Calu3 (cell line): ENCODE measurements around the gene DPP6. TPM values are rescaled to one million over a fixed set of nuclear protein-coding genes. Genes with fewer than 3 reads are reported as not detected.

Source experiments
- BruUV-seq: library from RNA; stranded (reverse); fragments of 400-500 nt; replicated peaks from 2 replicates; lab custom pipeline; 2021; lab: Mats Ljungman, UMichigan
- CTCF ChIA-PET: fragments of 300-600 bp; sonication (Branson Sonifier 250); formaldehyde crosslinking; loops from one replicate; lab custom pipeline; 2022; ENCODE audit warnings: antibody characterized with exemption; lab: Charles Lee
- DNase-seq: peaks from one replicate; pipeline ENCODE4 v3.0.0; 2022
- H3K27ac Mint-ChIP-seq: one replicate; pipeline ENCODE4 v1.8.0; 2022; ENCODE audit warnings: mixed read lengths; ENCODE audit not compliant: unreplicated experiment
- H3K27me3 Mint-ChIP-seq: one replicate; pipeline ENCODE4 v1.8.0; 2022; ENCODE audit warnings: mixed read lengths; ENCODE audit not compliant: unreplicated experiment
- H3K36me3 Mint-ChIP-seq: one replicate; pipeline ENCODE4 v1.8.0; 2022; ENCODE audit warnings: mild to moderate bottlenecking, moderate library complexity, mixed read lengths; ENCODE audit not compliant: insufficient read depth, unreplicated experiment
- H3K4me1 Mint-ChIP-seq: one replicate; pipeline ENCODE4 v1.8.0; 2022; ENCODE audit warnings: mild to moderate bottlenecking, low read depth, mixed read lengths; ENCODE audit not compliant: unreplicated experiment
- H3K4me3 Mint-ChIP-seq: one replicate; pipeline ENCODE4 v1.8.0; 2022; ENCODE audit warnings: mild to moderate bottlenecking, low read depth, moderate library complexity, mixed read lengths; ENCODE audit not compliant: unreplicated experiment
- H3K9me3 Mint-ChIP-seq: one replicate; pipeline ENCODE4 v1.8.0; 2022; ENCODE audit warnings: low read depth, mixed read lengths; ENCODE audit not compliant: unreplicated experiment
- intact Hi-C: fragments of 100-400 bp; cut with micrococcal nuclease; formaldehyde crosslinking; loops from one replicate; pipeline ENCODE4 v1.10.0; 2022; ENCODE audit not compliant: unreplicated experiment
- total RNA-seq: library from RNA; stranded (reverse); gene quantifications from 2 replicates; pipeline ENCODE4 v1.2.3, GENCODE V29; 2022
- TF ChIP-seq, protein P1 (sequence below): fragments of 200-600 bp; IDR thresholded peaks from one replicate; pipeline ENCODE4 v1.8.0; 2022; ENCODE audit warnings: antibody characterized with exemption; ENCODE audit not compliant: unreplicated experiment

The DPP6 gene
- total RNA-seq, 1 experiment from 2014 or later = not detected

DNA sequence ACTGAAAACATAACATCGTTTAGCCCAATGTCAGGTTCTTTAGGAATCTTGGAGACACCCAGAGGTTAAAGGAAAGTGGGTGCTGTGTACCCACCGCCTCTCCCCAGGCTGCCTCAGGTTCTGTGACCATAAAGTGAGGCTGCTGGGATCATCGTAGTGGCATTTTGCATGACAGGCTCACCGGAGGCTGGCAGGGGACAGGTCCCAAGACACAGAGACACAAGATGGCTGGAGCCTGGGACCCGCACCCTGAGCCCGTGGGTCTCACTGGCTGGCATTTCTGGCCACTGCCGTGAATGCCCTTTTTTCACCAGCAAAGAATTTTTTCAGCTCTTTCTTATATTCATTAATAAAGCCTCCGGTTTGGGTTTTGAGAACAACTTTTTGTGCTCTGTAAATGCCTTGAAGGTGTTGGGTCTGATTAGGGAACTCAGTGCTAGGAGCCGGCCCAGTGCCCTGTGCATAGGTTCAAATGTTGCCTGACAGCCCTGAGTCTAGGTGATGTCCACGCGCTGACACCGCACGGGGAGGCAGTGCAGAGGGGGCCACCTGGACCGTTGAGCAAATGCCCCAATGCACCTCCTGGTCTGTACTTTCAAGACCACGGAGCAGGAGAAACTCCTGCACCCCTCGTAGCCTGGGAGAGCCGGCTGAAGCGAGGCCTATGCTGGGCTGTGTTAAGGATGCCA is 820.8 kb downstream of the DPP6 start:
- CTCF ChIA-PET = no interaction called here
- no peaks in the 10 kb centered on the region for H3K4me1 Mint-ChIP-seq
- intact Hi-C loops = no loop called here
- no peaks in the 10 kb centered on the region for H3K36me3 Mint-ChIP-seq
- no peak overlapping the region for H3K4me3 Mint-ChIP-seq
- no peak overlapping the region for H3K27ac Mint-ChIP-seq
- TF ChIP-seq, protein P1, sequence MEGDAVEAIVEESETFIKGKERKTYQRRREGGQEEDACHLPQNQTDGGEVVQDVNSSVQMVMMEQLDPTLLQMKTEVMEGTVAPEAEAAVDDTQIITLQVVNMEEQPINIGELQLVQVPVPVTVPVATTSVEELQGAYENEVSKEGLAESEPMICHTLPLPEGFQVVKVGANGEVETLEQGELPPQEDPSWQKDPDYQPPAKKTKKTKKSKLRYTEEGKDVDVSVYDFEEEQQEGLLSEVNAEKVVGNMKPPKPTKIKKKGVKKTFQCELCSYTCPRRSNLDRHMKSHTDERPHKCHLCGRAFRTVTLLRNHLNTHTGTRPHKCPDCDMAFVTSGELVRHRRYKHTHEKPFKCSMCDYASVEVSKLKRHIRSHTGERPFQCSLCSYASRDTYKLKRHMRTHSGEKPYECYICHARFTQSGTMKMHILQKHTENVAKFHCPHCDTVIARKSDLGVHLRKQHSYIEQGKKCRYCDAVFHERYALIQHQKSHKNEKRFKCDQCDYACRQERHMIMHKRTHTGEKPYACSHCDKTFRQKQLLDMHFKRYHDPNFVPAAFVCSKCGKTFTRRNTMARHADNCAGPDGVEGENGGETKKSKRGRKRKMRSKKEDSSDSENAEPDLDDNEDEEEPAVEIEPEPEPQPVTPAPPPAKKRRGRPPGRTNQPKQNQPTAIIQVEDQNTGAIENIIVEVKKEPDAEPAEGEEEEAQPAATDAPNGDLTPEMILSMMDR = no peak
- no TSS peak for BruUV-seq
- peaks cover 5% of the 10 kb centered on the region for H3K9me3 Mint-ChIP-seq
- peaks cover 36% of the 10 kb centered on the region for H3K27me3 Mint-ChIP-seq
- DNase-seq = no peak

DNA sequence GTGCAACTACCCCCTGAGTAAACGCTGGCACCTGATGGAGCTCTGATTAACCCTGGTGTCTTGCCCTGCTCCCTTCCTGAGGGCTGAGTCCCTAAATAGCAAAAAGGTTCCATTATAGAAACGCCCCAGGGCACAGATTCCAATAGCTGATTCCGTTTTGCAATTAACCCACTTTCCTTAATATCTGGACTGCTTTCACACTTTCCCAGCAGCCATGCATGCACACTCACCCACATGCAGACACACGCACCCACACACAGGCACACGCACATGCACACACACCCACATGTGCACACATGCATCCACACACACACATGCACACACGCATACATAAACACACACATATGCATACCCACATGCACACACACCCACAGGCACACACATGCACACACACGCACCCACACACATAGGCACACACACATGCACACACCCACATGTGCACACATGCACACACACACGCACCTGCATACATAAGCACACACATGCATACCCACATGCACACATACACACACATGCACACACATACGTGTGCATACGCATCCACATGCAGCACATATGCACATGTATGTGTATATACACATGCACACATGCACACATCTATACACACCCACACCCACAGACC is 821.4 kb downstream of the DPP6 start:
- CTCF ChIA-PET = no interaction called here
- H3K27me3 Mint-ChIP-seq = peaks cover 31% of the 10 kb centered on the region
- no peaks in the 10 kb centered on the region for H3K4me1 Mint-ChIP-seq
- intact Hi-C loops = no loop called here
- H3K27ac Mint-ChIP-seq = no peak overlapping the region
- DNase-seq = no peak
- TF ChIP-seq, protein P1 = no peak
- no peak overlapping the region for H3K4me3 Mint-ChIP-seq
- peaks cover 5% of the 10 kb centered on the region for H3K9me3 Mint-ChIP-seq
- no peaks in the 10 kb centered on the region for H3K36me3 Mint-ChIP-seq
- BruUV-seq = no TSS peak

DNA sequence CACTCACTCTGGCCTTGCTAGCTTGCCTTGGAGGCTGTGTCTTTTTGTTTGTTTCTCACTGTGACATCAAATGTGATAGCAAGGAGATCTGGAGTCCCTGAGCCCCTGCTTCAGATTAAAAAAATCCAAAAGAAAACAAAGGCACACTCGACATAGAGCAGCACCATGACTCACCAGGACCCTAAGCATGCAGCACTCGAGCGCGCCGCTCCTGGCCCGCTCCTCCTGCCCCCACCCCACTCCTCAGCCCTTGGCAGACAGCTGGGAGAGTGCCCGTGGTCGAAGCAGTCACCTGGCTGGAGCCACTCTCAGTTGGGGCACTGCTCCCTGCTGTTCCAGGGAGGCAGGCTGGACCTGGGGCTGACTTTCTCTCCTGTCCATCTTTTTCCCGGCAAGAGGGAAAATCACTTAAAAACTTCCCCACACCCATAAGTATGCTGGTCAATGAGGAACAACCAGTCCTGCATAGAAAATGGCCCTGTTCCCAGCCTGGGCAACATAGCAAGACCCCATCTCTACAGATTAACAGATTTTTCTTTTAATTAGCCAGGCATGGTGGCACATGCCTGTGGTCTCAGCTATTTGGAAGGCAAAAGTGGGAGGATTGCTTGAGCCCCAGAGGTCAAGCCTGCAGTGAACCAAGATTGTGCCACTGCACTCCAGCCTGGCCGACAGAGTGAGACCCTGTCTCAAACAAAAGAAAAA is 822.4 kb downstream of the DPP6 start:
- CTCF ChIA-PET = no interaction called here
- Mint-ChIP-seq H3K27ac (no peak overlapping the region), H3K4me1 (no peaks in the 10 kb centered on the region), H3K4me3 (no peak overlapping the region), H3K27me3 (peaks cover 23% of the 10 kb centered on the region), H3K36me3 (no peaks in the 10 kb centered on the region), H3K9me3 (peaks cover 5% of the 10 kb centered on the region)
- no TSS peak for BruUV-seq
- DNase-seq = no peak
- TF ChIP-seq, protein P1 = no peak
- intact Hi-C loops = no loop called here

DNA sequence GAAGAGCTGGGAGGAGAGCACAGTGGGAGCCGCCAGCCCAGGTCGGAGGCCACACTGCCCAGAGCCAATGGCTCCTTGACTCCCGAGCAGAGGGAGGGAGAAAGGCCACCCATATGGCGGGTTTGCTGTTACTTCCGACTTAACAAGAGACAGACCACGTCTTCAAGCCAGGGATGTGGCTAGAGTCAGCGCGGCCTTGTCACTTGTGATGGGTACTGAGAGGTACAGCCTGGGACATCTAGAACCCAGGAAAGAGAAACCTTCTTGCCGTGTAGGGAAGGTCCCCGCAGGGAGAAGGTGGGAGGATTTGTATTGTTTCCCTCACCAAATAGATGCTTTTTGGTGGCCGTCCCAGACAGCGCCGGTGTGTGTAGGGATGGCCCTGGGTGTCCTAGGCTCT is 823.1 kb downstream of the DPP6 start:
- no peak overlapping the region for H3K27ac Mint-ChIP-seq
- no peaks in the 10 kb centered on the region for H3K36me3 Mint-ChIP-seq
- peaks cover 23% of the 10 kb centered on the region for H3K27me3 Mint-ChIP-seq
- peaks cover 5% of the 10 kb centered on the region for H3K9me3 Mint-ChIP-seq
- H3K4me1 Mint-ChIP-seq = no peaks in the 10 kb centered on the region
- H3K4me3 Mint-ChIP-seq = no peak overlapping the region
- CTCF ChIA-PET = no interaction called here
- TF ChIP-seq, protein P1 = no peak
- BruUV-seq = no TSS peak
- DNase-seq = no peak
- intact Hi-C loops = no loop called here
